NCI-H526 (cell line): Measurements from ENCODE around the gene PLA2G4B.

Experiments
- DNase-seq, 2 experiments: peaks; one replicate each; lab custom pipeline; 2025; lab: John Stamatoyannopoulos, UW

Gene PLA2G4B

DNA sequence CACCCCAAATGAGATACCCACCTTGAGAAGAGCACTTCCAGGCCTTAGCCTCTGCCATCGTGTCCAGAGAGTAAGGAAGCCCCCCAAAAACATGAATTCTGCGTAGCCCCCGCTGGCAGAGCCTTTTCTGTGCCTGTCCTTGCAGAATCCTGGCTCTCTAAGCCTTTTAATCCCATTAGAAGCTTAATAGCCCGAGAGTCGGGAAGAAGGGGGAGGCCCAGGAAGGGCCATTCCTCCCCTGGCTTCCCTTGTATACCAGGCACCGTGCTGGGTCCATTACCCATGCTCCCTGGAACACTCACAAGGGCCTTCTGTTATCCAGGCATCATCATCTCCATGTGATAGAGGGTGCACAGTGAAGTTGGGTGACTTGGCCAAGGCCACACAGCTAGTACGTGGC, 48.1 kb downstream of the PLA2G4B start:
- DNase-seq = no peak

DNA sequence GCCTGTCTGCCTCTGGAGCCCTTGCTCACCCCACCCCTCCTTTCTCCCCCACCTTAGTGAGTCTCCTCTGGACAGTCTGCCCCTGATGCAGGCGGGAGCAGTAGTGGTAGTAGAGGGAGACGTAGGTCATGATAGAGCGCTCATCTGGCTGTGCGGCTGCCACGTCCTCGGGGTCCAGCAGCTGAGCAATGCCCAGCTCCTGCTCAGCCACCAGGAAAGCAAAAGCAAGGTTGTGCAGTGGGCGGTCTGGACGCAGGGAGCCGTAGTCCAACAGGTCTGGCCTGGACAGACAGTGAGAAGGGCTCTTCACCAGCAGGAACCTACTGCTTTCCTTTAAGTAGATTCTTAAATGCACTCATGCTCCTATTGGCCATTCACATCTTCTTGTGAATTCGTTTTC, 48.5 kb downstream of the PLA2G4B start:
- DNase-seq = no peak

DNA sequence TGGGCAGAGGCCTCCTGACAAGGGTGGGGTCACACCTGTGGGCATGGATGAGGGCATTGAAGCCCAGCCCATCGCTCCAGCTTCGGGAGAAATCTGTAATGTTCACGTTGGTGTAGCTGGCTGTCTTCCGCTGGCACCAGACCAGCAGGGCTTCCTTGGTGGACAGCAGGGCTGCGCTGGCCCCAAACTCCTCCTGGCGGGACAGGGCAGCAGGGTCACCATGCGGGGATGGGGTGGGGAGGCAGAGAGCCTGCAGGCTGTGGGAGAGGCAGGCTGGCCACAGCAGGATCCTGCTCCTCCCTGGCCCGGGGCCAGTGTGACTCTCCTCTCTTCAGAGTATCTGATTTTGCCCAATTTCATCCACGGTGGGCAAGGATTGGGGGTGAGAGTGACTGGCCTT, 49.2 kb downstream of the PLA2G4B start:
- DNase-seq = no peak

DNA sequence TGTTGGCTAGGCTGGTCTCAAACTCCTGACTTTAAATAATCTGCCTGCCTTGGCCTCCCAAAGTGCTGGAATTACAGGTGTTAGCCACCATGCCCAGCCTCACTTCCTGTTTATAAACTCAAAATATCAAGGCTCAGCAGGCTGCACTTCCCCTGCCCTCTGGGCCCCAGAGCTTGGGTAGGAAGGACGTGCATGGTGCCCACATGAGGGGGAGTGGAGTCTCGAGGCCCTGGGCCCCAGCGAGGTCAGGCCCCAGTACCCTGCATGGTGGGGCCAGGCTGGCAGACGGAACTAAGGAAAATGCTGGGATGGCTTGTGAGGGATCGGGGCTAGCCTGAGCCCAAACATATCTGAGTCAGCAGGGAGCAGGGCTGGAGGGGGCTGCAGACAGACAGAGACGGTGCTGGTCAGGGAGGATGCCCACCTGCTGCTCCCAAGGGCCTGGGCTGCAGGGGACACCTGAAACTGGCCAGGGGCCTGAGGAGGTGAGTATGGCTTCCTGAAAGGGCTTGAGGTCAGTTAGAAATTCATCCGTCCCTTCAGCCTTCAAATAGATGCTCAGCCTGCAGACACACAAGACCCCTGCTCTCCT, 50.1 kb downstream of the PLA2G4B start:
- DNase-seq = no peak

DNA sequence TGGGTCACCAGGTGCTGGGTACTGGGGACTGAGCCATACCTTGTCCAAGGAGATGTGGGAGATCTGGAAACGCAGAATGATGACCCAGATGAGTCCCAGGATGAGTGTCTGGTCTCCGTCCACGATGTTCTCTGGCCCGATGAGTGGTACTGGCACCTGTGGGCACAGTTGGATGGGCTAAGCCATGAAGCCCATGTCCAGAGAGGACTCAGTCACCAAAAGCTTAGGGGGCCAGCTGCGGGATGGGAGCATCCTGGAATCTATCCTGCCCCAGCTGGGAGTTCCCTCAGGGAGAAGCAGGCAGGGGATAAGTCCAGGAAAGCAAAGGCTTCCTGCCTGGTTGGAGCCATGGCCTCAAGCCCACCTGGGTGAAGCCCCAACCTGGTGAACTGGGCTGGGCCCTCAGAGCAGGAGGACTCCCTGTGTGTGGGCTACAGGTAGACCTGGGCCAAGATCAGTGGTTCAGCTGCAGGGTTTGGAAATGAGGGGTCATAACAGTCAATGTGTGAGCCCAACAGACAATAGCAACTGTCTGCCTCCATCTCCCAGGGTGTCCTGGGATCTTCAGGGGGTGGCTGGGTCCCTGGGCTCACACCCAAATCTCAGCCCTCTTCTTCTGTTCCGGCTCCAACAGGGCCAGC, 51.5 kb downstream of the PLA2G4B start:
- DNase-seq = no peak

DNA sequence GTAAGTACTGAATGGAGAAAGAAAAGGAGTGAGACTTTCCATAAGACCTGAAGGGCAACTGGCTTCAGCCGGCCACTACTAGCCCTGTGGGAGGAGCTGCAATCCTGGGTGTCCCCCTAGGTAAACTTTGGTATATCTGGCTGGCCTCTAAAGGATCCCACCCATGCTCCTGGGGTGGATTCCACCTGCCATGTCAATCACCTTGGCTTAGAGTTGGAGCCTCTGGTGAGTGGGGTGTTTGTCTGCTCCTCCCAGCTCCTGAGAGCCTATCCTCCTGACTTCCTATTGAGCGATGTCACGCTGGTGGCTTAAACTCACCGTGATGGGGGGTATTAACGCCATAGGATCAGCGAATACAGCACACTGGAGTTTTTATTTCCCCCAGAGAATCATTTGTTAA, 52.6 kb downstream of the PLA2G4B start:
- DNase-seq = no peak

DNA sequence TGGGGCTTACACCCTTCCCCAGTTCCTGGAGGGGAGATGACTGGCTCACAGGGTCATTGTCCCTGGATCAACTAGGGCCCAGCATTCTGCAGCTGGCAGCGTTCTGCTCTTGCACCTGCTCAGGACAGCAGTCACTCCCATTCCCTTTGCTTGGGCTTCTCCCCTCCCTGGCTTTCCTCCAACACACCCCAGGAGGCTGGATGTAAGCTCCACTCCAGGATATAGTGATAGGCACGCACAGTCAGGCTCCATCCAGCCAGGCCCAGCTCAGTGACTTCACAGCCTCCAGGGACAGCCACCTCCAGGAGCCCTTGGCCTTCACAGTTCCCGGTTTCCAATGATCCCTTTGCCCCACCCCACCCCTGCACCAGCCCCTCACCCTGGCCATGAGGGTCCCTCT, 53.3 kb downstream of the PLA2G4B start:
- DNase-seq = peak in 1 of 2 experiments; percentile 19

DNA sequence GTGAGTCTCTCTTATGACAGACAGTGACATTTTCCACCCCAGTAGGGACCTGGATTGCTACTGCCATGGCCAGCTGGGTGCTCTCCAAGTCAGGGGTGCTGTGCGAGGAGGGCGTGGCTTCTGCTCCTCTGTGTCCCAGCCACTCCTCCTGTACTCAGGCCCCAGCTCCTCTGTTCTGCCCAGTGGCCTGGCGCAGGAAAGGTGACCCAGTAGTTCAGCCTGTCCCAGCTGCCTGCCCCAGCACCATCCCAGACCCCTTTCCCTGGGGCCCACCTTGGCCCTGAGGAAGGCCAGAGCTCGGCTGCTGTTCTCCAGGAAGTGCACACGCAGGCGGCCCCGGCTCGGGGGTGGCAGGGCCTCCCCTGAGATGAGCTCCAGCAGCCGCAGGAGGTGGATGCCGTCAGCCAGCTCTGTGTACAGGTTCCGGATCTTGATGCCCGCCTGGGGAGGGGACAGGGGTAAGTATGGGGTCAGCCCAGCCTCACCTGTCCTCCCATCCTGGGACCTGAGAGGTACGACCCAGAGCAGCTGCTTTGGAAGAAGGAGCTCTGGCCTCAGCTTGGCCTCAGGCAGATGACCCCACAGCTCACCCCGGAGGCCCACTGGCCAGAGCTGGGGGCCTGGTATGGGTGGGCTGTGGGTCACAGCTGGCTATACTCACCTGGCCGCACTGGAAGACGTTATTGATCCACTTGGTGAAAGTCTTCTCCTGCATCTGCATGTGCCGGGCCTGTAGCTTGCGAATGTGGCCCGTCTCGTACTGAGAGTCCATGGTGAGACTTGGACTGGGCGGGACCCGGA, 54.2 kb downstream of the PLA2G4B start:
- no peak for DNase-seq

DNA sequence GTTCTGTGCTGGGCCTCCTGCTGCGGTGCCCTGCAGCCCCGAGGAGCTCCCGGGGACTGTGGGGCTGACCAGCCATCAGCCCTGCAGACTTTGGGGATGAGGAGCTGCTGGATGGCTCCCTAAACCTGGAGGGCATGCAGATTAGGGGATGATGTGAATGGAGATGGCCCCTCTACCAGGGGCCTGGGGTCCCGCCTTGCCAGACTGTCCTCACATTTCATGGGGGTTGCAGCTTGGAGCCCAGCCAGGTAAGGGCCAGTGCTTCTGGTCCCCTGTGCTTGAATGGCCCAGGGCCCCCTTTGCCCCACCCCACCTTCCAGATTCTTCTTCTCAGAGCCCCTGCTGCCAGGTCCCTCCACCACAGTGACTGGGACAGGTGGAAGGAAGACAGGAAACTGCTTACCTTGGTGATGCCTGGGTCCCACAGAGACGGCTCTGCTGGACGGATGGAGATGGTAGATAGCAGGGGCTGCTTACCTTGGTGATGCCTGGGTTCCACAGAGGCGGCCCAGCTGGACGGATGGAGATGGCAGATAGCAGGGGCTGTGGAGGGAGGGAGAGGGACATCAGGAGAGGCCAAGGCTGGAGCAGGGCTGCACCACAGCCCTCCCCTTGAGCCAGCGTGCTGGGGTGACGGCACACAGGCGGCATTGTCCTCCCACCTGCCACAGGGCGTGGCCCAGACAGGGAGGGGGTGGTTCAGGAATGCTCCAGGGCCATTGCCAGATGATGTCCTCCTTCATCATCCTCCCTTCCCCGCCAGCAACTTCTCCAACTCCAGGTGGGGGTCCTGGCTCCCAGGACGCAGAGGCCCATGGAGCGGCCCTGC, 55.0 kb downstream of the PLA2G4B start, which contains the start of gene SPTBN5:
Gene SPTBN5, minus strand, starts transcription at position 632 of the 829 bp plus-strand sequence. Its CDS starts 556 bp downstream, at position 76.
- peak in 1 of 2 experiments; percentile 60 for DNase-seq

DNA sequence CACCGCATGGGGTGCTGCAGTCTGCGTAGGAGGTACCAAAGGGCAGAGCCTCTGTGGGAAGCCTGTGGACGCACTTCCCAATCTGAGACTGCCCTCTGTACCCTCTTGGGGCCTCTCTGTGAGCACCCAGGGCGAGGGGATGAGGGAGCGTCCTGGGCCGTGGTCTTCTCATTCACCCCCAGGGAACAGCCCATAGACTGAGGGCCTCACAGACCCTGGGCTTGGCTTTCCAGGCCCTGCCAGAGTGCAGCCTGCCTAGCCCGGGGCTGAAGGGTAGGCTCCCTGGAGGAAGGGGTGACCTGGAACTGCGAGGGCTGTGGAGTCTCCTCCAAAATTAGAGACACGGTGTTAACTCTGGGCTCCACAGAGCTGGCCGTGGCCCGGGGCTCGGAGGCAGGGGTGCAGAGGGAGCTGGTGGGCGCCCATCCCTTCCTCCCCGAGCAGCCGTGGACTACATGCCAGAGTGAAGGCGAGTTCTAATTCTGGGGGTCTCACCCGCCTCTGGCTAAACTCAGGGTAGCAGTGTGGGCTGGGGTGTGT, 55.7 kb downstream of the PLA2G4B start:
- no peak for DNase-seq

DNA sequence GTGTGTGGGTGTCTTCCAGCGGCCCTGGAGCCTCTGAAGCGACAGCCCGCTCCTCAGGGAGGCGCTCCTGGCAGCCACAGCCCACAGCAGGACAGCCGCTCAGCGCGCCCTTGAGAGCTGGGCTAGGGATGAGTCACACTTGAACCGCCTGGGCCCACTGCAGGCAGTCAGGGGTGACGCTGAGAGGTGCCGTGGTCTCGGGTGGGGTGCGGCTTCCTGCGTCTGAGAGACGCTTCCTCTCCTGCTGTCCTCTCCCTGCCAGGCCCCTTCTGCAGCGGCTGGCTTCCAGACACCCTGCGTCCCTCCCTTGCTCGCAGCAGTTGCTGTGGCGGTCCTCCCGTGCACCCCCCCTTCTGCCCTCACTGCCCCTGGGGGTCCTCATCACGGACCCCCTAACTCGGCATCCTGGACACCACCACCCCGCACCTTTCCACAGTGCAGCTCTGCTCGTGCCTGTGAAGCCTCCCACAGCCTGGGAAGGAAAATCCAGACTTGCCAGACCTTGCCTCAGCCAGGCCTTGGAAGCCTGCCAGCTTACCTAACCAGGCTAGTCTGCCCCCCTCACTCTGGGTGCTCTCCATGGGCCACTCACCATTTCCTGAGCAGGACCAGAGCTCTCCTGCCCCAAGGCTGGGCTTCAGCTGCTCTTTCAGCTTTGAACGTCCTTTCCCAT, 56.3 kb downstream of the PLA2G4B start:
- DNase-seq = peak in 1 of 2 experiments; percentile 21

DNA sequence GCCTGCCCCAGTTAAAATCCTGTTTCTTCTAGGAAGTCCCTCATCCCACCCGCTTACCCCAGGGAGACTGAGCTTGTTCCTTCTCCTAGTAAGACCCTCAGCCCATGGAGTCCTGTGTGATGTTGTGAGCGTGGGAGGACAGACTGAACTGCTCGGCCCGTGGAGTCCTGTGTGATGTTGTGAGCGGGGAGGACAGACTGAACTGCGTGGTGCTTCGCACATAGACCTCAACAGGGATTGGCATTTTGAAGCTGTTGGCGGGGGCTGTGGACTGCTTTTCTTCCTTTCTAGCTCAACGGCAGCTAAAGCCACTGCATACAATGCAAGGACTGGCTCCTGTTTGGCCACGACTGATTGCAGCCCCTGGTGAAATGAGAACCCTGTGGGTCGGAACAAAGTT, 56.8 kb downstream of the PLA2G4B start:
- no peak for DNase-seq

DNA sequence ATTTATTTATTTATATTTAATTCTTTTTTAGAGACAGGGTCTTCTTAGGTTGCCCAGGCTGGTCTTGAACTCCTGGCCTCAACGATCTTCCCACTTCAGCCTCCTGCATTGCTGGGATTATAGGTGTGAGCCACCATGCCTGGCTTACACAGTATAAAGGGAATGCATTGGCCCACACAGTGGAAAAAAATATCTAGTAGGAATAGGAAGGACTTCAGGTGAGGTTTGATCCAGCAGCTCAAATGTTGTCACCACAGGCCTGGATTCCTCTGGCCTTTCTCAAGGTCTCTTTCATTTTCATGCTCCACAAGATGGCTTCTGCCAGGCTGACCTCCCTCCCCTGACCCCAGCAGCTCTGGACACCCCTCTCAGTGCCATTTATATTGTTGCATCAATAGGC, 57.3 kb downstream of the PLA2G4B start:
- no peak for DNase-seq

DNA sequence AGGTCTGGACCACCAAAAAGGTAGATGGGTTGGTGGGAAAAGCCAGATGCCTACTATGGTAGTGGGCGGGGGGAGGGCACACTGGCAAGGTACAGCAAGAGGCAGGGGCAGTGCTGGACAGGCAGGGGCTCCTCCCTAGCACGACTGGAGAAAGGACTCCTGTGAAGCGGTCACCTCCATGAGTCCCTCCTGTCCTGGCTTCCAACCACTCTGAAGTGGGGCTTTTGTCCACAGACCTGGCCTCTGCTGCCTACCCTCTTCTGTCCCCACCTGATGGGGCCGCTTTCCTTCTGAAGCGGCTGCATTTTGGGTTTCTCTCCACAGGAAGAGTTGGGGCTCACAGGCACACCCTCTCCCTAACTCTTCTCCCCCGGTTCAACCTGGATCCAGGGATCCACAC, 57.9 kb downstream of the PLA2G4B start:
- DNase-seq = no peak

DNA sequence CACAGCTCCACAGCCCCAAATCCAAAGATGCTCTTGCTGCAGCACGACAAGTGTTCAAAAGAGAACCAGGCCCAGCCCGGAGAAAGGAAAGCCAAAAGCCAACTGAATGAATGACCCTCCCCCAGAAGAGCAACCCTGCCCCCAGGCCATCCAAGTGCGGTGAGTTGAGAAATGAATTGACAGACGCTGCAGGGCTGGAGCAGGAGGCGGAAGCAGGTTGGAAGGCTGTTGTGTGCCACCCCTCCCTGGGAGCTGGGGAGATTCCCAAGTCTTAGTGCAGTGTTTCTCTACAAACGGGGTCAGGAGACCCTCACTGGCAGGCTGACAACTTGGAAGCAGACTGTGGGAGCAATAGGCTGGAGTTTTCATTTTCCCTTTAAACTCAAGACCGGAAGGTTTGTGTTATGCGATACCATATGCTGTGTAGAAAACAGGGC, 58.7 kb downstream of the PLA2G4B start:
- DNase-seq = no peak
